ENCODE results near the gene NUP35.
"Not testable (repeated sequence)": the region's sequence is repeated elsewhere in the genome, so short reads cannot be mapped to it uniquely, and the experiment has no call there.

NUP35 gene

GRCh38 chr2:183157131-183157530 lies 32.9 kb downstream of the NUP35 start:
- no peak for TF ChIP-seq Cebpa-rat (IDR thresholded peaks at IDR 0.05)

GRCh38 chr2:183162362-183162761 lies 38.1 kb downstream of the NUP35 start:
- Histone ChIP-seq H3K4me1 (no peaks in the 10 kb centered on the region), H3K9ac (no peak overlapping the region), H3K27ac (no peak overlapping the region), H3K9me3 (replicated peaks in 1 of 11) (peaks cover 0 to 20% (median 9%) of the 10 kb centered on the region in 11 experiments; a peak in 10 of 22 replicates), H4K20me1 (no peaks in the 10 kb centered on the region), H3K4me3 (no peak overlapping the region), H3K4me2 (no peak overlapping the region), H3K36me3 (peaks cover 76 to 100% (median 94%) of the 10 kb centered on the region in 11 experiments), H3K27me3 (no peaks in the 10 kb centered on the region)
- TF ChIP-seq Cebpa-rat (IDR thresholded peaks at IDR 0.05): no peak

More at GRCh38 chr2:183157131-183157530, 32.9 kb downstream of the NUP35 start:
- H3K27ac ChIP-seq: no peak overlapping the region
- H3K4me2 ChIP-seq: no peak overlapping the region
- H3K27me3 ChIP-seq: no peaks in the 10 kb centered on the region
- no peaks in the 10 kb centered on the region for H3K4me1 ChIP-seq
- H3K9me3 ChIP-seq (replicated peaks in 1 of 11): peaks cover 10 to 22% (median 16%) of the 10 kb centered on the region in 11 experiments; a peak in 21 of 22 replicates
- 0 out of 22 replicates have a peak, but pooled peaks cover 0 to 6% (median 0%) of the 10 kb centered on the region in 11 experiments for H4K20me1 ChIP-seq
- no peak overlapping the region for H3K9ac ChIP-seq
- no peak overlapping the region for H3K4me3 ChIP-seq
- H3K36me3 ChIP-seq: peaks cover 71 to 100% (median 88%) of the 10 kb centered on the region in 11 experiments

GRCh38 chr2:183163821-183164649 lies 39.8 kb downstream of the NUP35 start:
- Histone ChIP-seq H3K36me3 (peaks cover 68 to 100% (median 89%) of the 10 kb centered on the region in 11 experiments), H3K9ac (no peak overlapping the region), H3K4me3 (no peak overlapping the region), H4K20me1 (peaks cover 0 to 9% (median 0%) of the 10 kb centered on the region in 11 experiments; a peak in 1 of 22 replicates), H3K4me2 (no peak overlapping the region), H3K9me3 (replicated peaks in 1 of 11) (peaks cover 0 to 30% (median 16%) of the 10 kb centered on the region in 11 experiments; a peak in 15 of 22 replicates), H3K4me1 (no peaks in the 10 kb centered on the region), H3K27me3 (no peaks in the 10 kb centered on the region), H3K27ac (no peak overlapping the region)
- no peak for TF ChIP-seq Cebpa-rat (IDR thresholded peaks at IDR 0.05)

- H3K4me1 ChIP-seq: no peaks in the 10 kb centered on the region
- no peak overlapping the region for H3K9ac ChIP-seq
- no peak for TF ChIP-seq Cebpa-rat (IDR thresholded peaks at IDR 0.05)
- H3K4me3 ChIP-seq: no peak overlapping the region
- no peak overlapping the region for H3K27ac ChIP-seq
- H3K36me3 ChIP-seq: peaks cover 66 to 100% (median 87%) of the 10 kb centered on the region in 11 experiments
- no peak overlapping the region for H3K4me2 ChIP-seq
- H3K9me3 ChIP-seq (replicated peaks in 1 of 11): peaks cover 0 to 30% (median 16%) of the 10 kb centered on the region in 11 experiments; a peak in 15 of 22 replicates
- no peaks in the 10 kb centered on the region for H3K27me3 ChIP-seq
- peaks cover 0 to 14% (median 0%) of the 10 kb centered on the region in 11 experiments; a peak in 1 of 22 replicates for H4K20me1 ChIP-seq
Observed at GRCh38 chr2:183164650-183165015, 40.4 kb downstream of the NUP35 start.

- H3K4me1 ChIP-seq: peaks cover 0 to 5% (median 0%) of the 10 kb centered on the region in 10 experiments; a peak in 1 of 20 replicates
- H3K4me3 ChIP-seq: no peak overlapping the region
- TF ChIP-seq Cebpa-rat (IDR thresholded peaks at IDR 0.05): no peak
- H3K9ac ChIP-seq: no peak overlapping the region
- peaks cover 51 to 93% (median 79%) of the 10 kb centered on the region in 11 experiments for H3K36me3 ChIP-seq
- peaks cover 0 to 17% (median 0%) of the 10 kb centered on the region in 11 experiments; a peak in 1 of 22 replicates for H4K20me1 ChIP-seq
- H3K27me3 ChIP-seq: no peaks in the 10 kb centered on the region
- no peak overlapping the region for H3K4me2 ChIP-seq
- H3K27ac ChIP-seq: no peak overlapping the region
- H3K9me3 ChIP-seq (replicated peaks in 1 of 11): peaks cover 0 to 30% (median 16%) of the 10 kb centered on the region in 11 experiments; a peak in 15 of 22 replicates
Observed at GRCh38 chr2:183166210-183166609, 42.0 kb downstream of the NUP35 start.

GRCh38 chr2:183166976-183167375 lies 42.7 kb downstream of the NUP35 start:
- Histone ChIP-seq H3K36me3 (peaks cover 47 to 93% (median 78%) of the 10 kb centered on the region in 11 experiments), H3K9me3 (replicated peaks in 1 of 11) (peaks cover 0 to 30% (median 16%) of the 10 kb centered on the region in 11 experiments; a peak in 15 of 22 replicates), H4K20me1 (peaks cover 0 to 25% (median 0%) of the 10 kb centered on the region in 11 experiments; a peak in 2 of 22 replicates)
- H3K4me1 ChIP-seq, H3K27ac ChIP-seq, H3K4me3 ChIP-seq, H3K27me3 ChIP-seq, H3K4me2 ChIP-seq, H3K9ac ChIP-seq: not testable (repeated sequence)

- H3K4me3 ChIP-seq: no peak overlapping the region
- no peak for TF ChIP-seq Cebpa-rat (IDR thresholded peaks at IDR 0.05)
- H3K36me3 ChIP-seq: peaks cover 16 to 79% (median 57%) of the 10 kb centered on the region in 11 experiments; a peak in 21 of 22 replicates
- no peak overlapping the region for H3K9ac ChIP-seq
- H4K20me1 ChIP-seq: peaks cover 0 to 29% (median 0%) of the 10 kb centered on the region in 11 experiments; a peak in 2 of 22 replicates
- peaks cover 0 to 5% (median 0%) of the 10 kb centered on the region in 10 experiments; a peak in 1 of 20 replicates for H3K4me1 ChIP-seq
- no peak overlapping the region for H3K27ac ChIP-seq
- H3K9me3 ChIP-seq (replicated peaks in 1 of 11): peaks cover 22 to 42% (median 28%) of the 10 kb centered on the region in 11 experiments
- no peaks in the 10 kb centered on the region for H3K27me3 ChIP-seq
- H3K4me2 ChIP-seq: no peak overlapping the region
Observed at GRCh38 chr2:183172220-183172887, 48.1 kb downstream of the NUP35 start.

GRCh38 chr2:183179156-183179555 lies 54.9 kb downstream of the NUP35 start:
- no peak overlapping the region for H3K27ac ChIP-seq
- no peaks in the 10 kb centered on the region for H4K20me1 ChIP-seq
- no peak overlapping the region for H3K9ac ChIP-seq
- TF ChIP-seq Cebpa-rat (IDR thresholded peaks at IDR 0.05): no peak
- H3K27me3 ChIP-seq: no peaks in the 10 kb centered on the region
- no peak overlapping the region for H3K4me3 ChIP-seq
- peak overlapping the region in 1 of 11 experiments; percentile 5; a peak in 1 of 22 replicates for H3K4me2 ChIP-seq
- peaks cover 30 to 56% (median 46%) of the 10 kb centered on the region in 11 experiments for H3K9me3 ChIP-seq (replicated peaks in 1 of 11)
- peaks cover 18 to 91% (median 66%) of the 10 kb centered on the region in 11 experiments for H3K36me3 ChIP-seq
- peaks cover 0 to 8% (median 0%) of the 10 kb centered on the region in 10 experiments; a peak in 4 of 20 replicates for H3K4me1 ChIP-seq

- H3K27me3 ChIP-seq: no peaks in the 10 kb centered on the region
- no peaks in the 10 kb centered on the region for H3K4me1 ChIP-seq
- H3K36me3 ChIP-seq: peaks cover 56 to 100% (median 92%) of the 10 kb centered on the region in 11 experiments
- peaks cover 16 to 39% (median 25%) of the 10 kb centered on the region in 11 experiments for H3K9me3 ChIP-seq (replicated peaks in 1 of 11)
- no peak overlapping the region for H3K9ac ChIP-seq
- no peak for TF ChIP-seq Cebpa-rat (IDR thresholded peaks at IDR 0.05)
- no peak overlapping the region for H3K27ac ChIP-seq
- H4K20me1 ChIP-seq: peaks cover 0 to 18% (median 0%) of the 10 kb centered on the region in 11 experiments; a peak in 4 of 22 replicates
- H3K4me2 ChIP-seq: no peak overlapping the region
- H3K4me3 ChIP-seq: no peak overlapping the region
Observed at GRCh38 chr2:183185534-183185933, 61.3 kb downstream of the NUP35 start.

Data from BLaER1 treated with 17β-estradiol and CSF1 and Interleukin-3, amounts not matched to agents 10 nM and 100 nM (cell line).